ENCODE results near the gene PDE4D.

- TF ChIP-seq CTCF (conservative IDR thresholded peaks at IDR 0.05; ENCODE audit: low read depth, low read length), result no peak
- no peak for TF ChIP-seq EZH2 (IDR thresholded peaks at IDR 0.05; ENCODE audit: borderline replicate concordance, low read depth, low read length, poor library complexity, severe bottlenecking)
Measured at GRCh38 chr5:59285300-59286016, 608.1 kb downstream of the PDE4D start.
